SK-N-SH (cell line): ENCODE results near the gene SH2D3C. TPM values are rescaled to one million over a fixed set of nuclear protein-coding genes. Genes with fewer than 3 reads are reported as not detected.

Experiments used
- CTCF ChIA-PET: fragments of 300-600, 350-600 bp; formaldehyde crosslinking; extraction: SDS; loops from one replicate; lab custom pipeline; 2021; lab: Yijun Ruan, JAX
- POLR2A ChIA-PET: fragments of 350-600 bp; sonication (Branson Sonifier 250); formaldehyde crosslinking; extraction: SDS; loops from one replicate; lab custom pipeline; 2020; ENCODE audit warnings: antibody characterized with exemption, inconsistent platforms; lab: Yijun Ruan, JAX
- DNase-seq: peaks from one replicate; pipeline ENCODE4 v3.0.0; 2012
- H2AFZ ChIP-seq: fragments of 200-600 bp; sonication (generic); 2 replicates; pipeline ENCODE4 v1.8.1; 2016; ENCODE audit warnings: antibody characterized with exemption, mild to moderate bottlenecking, low read depth
- H3F3A ChIP-seq: fragments of 200-600 bp; sonication (generic); replicated peaks from 2 replicates; pipeline ENCODE3; 2016; ENCODE audit warnings: antibody characterized with exemption, mild to moderate bottlenecking; ENCODE audit not compliant: insufficient read depth
- H3K27ac ChIP-seq, 2 experiments: fragments of 200-500 bp in 1 of 2; fragments of 200-600 bp in 1 of 2; sonication (Bioruptor generic) in 1 of 2; sonication (generic), shearing (Covaris generic) in 1 of 2; 2 replicates each; pipeline versions ENCODE4 v1.5.1 to v1.6.1; 2014 to 2016; ENCODE audit warnings: low read depth in 2 of 2, inconsistent platforms in 1 of 2, low read length in 1 of 2, mild to moderate bottlenecking in 1 of 2, mixed read lengths in 1 of 2
- H3K27me3 ChIP-seq: fragments of 200-600 bp; sonication (generic), shearing (Covaris generic); 2 replicates; pipeline ENCODE4 v1.6.1; 2016; ENCODE audit warnings: mixed run types; ENCODE audit not compliant: insufficient read depth
- H3K36me3 ChIP-seq, 2 experiments: fragments of 200-500 bp in 1 of 2; fragments of 200-600 bp in 1 of 2; sonication (Bioruptor generic) in 1 of 2; sonication (generic) in 1 of 2; replicated peaks in 1 of 2; 2 replicates each; pipeline versions ENCODE3 to v1.5.1; 2014 to 2016; ENCODE audit warnings: low read length in 1 of 2, mild to moderate bottlenecking in 1 of 2; ENCODE audit not compliant: insufficient read depth in 2 of 2, control insufficient read depth in 1 of 2
- H3K4me1 ChIP-seq, 2 experiments: fragments of 200-500 bp in 1 of 2; fragments of 200-600 bp in 1 of 2; sonication (Bioruptor generic) in 1 of 2; sonication (generic), shearing (Covaris generic) in 1 of 2; 2 replicates each; pipeline versions ENCODE4 v1.5.1 to v1.6.1; 2014 to 2016; ENCODE audit warnings: low read depth in 1 of 2, low read length in 1 of 2, mixed run types in 1 of 2; ENCODE audit not compliant: insufficient read depth in 2 of 2, control insufficient read depth in 1 of 2
- H3K4me2 ChIP-seq: fragments of 200-600 bp; sonication (generic), shearing (Covaris generic); 2 replicates; pipeline ENCODE4 v1.6.1; 2017; ENCODE audit warnings: mixed run types
- H3K4me3 ChIP-seq, 2 experiments: fragments of 200-500 bp in 1 of 2; fragments of 200-600 bp in 1 of 2; sonication (Bioruptor generic) in 1 of 2; sonication (generic), shearing (Covaris generic) in 1 of 2; 2 replicates each; pipeline versions ENCODE4 v1.5.1 to v1.8.1; 2014 to 2016; ENCODE audit warnings: low read depth in 2 of 2, inconsistent platforms in 1 of 2, low read length in 1 of 2, mild to moderate bottlenecking in 1 of 2, mixed read lengths in 1 of 2, moderate library complexity in 1 of 2
- H3K79me2 ChIP-seq: fragments of 200-600 bp; sonication (generic); 2 replicates; pipeline ENCODE4 v1.8.1; 2017; ENCODE audit warnings: mild to moderate bottlenecking; ENCODE audit not compliant: insufficient read depth
- H3K9ac ChIP-seq: fragments of 200-600 bp; sonication (generic); 2 replicates; pipeline ENCODE4 v1.6.1; 2017; ENCODE audit warnings: mixed run types
- H3K9me2 ChIP-seq: fragments of 200-600 bp; sonication (generic); 2 replicates; pipeline ENCODE4 v1.6.1; 2017; ENCODE audit warnings: mixed run types
- H3K9me3 ChIP-seq: fragments of 200-600 bp; sonication (generic); 2 replicates; pipeline ENCODE4 v1.6.1; 2017; ENCODE audit warnings: mixed run types, mild to moderate bottlenecking, moderate library complexity
- H4K20me1 ChIP-seq: fragments of 200-600 bp; sonication (generic); 2 replicates; pipeline ENCODE4 v1.6.1; 2017; ENCODE audit warnings: mild to moderate bottlenecking, mixed run types; ENCODE audit not compliant: insufficient read depth
- CHD2 ChIP-seq: fragments of 150-350 bp; IDR thresholded peaks from 2 replicates; pipeline ENCODE4 v1.6.1; 2018; ENCODE audit warnings: low read length; ENCODE audit not compliant: partially characterized antibody
- EP300 ChIP-seq, 2 experiments: IDR thresholded peaks; 2 replicates each; pipeline versions ENCODE4 v1.4.0 to v1.6.1; 2012; ENCODE audit warnings: borderline replicate concordance in 1 of 2, low read depth in 1 of 2, low read length in 1 of 2
- MXI1 ChIP-seq: IDR thresholded peaks from 2 replicates; pipeline ENCODE4 v1.6.1; 2012; ENCODE audit warnings: mild to moderate bottlenecking, low read depth, low read length, improper control_type of control experiment
- POLR2AphosphoS5 ChIP-seq: IDR thresholded peaks from 2 replicates; pipeline ENCODE4 v1.6.1; 2012; ENCODE audit warnings: low read depth, low read length
- SIN3A ChIP-seq: IDR thresholded peaks from 2 replicates; pipeline ENCODE4 v1.6.1; 2012; ENCODE audit warnings: low read depth, mild to moderate bottlenecking, low read length, moderate library complexity, borderline replicate concordance
- SMC3 ChIP-seq: IDR thresholded peaks from 2 replicates; pipeline ENCODE4 v1.6.1; 2012; ENCODE audit warnings: low read depth, low read length, improper control_type of control experiment
- TCF12 ChIP-seq: IDR thresholded peaks from 2 replicates; pipeline ENCODE4 v1.4.0; 2012
- TEAD4 ChIP-seq: IDR thresholded peaks from 2 replicates; pipeline ENCODE4 v1.4.0; 2012; ENCODE audit warnings: mild to moderate bottlenecking, borderline replicate concordance; ENCODE audit not compliant: insufficient read depth
- WGBS: methylation state at CpG from one replicate; pipeline ENCODE4 v1.1.6; 2017; ENCODE audit warnings: low lambda C conversion rate; 5-methylcytosine and 5-hydroxymethylcytosine counted together
- polyA plus RNA-seq, 3 experiments: library from polyadenylated mRNA; depleted of rRNA; stranded (reverse); fragments of >200 nt; gene quantifications; 2 replicates each; pipeline ENCODE4 v1.2.3, GENCODE V29; 2012
- TF ChIP-seq, protein P1 (sequence below): fragments of 200-600 bp; sonication (generic); IDR thresholded peaks from 2 replicates; pipeline ENCODE4 v1.6.1; 2017; ENCODE audit warnings: antibody characterized with exemption, mild to moderate bottlenecking, moderate library complexity
- TF ChIP-seq, protein P2 (sequence below): IDR thresholded peaks from 2 replicates; pipeline ENCODE4 v1.4.0; 2012; ENCODE audit warnings: low read depth

The SH2D3C gene
- polyA plus RNA-seq, 1 of the 3 experiments (the other 2 are of a cell fraction), result 0.15 TPM

DNA sequence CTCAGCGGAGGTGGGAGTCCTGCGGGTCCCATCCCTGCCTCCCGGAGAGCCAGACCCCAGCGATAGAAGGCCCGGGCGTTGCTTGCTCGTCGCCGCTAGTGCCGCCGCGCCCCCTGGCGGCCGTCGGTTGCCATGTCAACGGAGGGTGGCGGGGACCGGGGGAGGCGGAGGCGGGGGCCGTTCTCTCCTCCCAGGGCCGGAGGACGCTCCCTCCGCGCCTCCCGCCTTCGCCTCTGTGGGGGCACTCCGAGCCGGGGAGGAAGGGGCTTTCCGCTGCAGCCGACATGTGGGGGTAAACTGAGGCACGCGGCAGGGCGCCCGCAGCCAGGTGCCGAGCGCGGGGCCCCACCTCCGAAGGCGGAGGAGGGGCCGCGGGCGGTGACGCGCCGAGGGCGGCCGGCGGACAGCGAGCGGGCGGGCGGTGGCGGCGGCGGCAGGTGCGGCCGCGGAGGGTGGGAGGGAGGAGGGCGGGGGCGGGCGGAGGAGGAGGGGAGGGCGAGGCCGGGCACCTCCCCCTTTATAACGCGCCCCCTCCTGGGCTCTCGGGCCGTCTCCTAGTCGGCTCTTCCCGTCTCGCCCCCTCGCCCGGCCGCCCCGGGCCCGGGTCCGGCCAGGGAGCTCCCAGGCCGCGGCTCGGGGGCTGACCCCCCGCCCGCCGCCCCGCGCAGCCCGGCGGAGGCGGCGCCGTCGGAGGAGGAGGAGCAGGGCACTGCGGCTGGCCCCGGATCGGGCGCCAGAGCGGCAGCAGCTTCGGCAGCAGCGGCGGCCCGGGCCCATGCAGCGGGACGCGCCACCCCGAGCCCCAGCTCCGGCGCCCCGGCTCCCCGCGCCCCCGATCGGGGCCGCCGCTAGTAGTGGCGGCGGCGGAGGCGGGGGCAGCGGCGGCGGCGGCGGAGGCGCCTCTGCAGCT, 6.8 kb upstream of the SH2D3C start (continued):
- TF ChIP-seq, protein P1, sequence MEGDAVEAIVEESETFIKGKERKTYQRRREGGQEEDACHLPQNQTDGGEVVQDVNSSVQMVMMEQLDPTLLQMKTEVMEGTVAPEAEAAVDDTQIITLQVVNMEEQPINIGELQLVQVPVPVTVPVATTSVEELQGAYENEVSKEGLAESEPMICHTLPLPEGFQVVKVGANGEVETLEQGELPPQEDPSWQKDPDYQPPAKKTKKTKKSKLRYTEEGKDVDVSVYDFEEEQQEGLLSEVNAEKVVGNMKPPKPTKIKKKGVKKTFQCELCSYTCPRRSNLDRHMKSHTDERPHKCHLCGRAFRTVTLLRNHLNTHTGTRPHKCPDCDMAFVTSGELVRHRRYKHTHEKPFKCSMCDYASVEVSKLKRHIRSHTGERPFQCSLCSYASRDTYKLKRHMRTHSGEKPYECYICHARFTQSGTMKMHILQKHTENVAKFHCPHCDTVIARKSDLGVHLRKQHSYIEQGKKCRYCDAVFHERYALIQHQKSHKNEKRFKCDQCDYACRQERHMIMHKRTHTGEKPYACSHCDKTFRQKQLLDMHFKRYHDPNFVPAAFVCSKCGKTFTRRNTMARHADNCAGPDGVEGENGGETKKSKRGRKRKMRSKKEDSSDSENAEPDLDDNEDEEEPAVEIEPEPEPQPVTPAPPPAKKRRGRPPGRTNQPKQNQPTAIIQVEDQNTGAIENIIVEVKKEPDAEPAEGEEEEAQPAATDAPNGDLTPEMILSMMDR, result peak; percentile 79
- TF ChIP-seq SIN3A, result no peak

DNA sequence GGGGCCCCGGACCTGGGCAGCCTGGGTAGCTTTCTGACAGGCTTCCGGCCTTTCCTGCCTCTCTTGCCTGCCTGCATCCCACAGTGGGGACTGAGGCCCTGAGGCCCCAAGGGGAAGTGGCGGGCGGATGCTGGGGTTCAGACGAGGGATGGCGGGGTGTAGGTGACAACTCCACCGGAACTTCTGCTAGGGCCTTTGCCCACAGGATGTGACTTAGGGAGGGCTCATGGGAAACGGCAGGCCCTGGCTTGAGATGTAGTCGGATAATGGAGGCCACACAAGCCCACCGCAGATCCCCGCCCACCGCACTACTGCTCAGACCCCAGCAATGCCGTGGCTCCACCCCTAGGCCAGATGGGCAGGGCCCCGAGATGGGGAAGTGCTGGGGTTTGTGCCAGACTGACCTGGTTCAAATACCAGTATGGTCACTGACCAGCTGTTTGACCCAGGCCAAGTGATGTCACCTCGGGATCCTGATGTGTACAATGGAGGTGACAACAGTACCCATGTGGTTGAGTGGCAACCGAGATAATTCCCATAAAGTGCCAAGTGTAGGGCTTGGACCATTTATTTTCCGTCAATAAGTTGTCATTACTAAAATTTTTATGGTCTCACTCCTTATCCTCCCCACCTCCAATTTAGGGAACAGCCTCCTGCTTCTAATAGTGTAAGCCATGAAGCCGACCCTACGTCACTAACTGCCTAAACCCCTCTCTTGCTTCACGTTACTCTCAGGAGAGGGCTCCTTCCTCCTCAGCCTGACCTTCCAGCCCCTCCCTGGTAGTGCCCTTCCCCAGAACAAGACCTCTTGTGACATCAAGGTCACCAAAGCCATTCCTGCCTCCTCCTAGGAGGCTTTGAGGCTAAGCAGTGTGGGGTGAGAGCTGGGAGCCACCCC, 4.9 kb upstream of the SH2D3C start:
- TF ChIP-seq SMC3 (no peak), TEAD4 (no peak), EP300 (IDR thresholded peaks at IDR 0.05; ENCODE audit: borderline replicate concordance in 1 of 2, low read depth in 1 of 2, low read length in 1 of 2) (no peak), MXI1 (no peak), CHD2 (no peak), TCF12 (no peak), POLR2AphosphoS5 (no peak)
- TF ChIP-seq, protein P2, sequence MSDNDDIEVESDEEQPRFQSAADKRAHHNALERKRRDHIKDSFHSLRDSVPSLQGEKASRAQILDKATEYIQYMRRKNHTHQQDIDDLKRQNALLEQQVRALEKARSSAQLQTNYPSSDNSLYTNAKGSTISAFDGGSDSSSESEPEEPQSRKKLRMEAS, result no peak
- H3F3A ChIP-seq, result no peaks in the 10 kb centered on the region
- no peak overlapping the region for H3K4me2 ChIP-seq
- ChIA-PET POLR2A (interaction anchor here (0.5 kb wide), 1 partner anchor 14 kb away, joined by 4 read pairs; no protein-coding TSS in a partner anchor), CTCF (interaction anchor here (0.6 to 6.3 kb wide), 17 partner anchors 8 to 281 kb away, joined by 3 to 87 read pairs (median 5); partner anchors contain the start of gene TOR2A)
- no peak overlapping the region for H2AFZ ChIP-seq
- no peak overlapping the region for H3K27ac ChIP-seq
- H3K27me3 ChIP-seq, result no peaks in the 10 kb centered on the region
- no peaks in the 10 kb centered on the region for H3K9me2 ChIP-seq
- H3K9me3 ChIP-seq, result no peaks in the 10 kb centered on the region
- H4K20me1 ChIP-seq, result peaks cover 21% of the 10 kb centered on the region
- peaks cover 25% of the 10 kb centered on the region for H3K79me2 ChIP-seq
- H3K36me3 ChIP-seq, result peaks cover 16% of the 10 kb centered on the region in 2 experiments
- H3K9ac ChIP-seq, result no peak overlapping the region
- WGBS, result 93% methylated on average over 16 of the region's 20 CpGs
- peaks cover 6 to 31% of the 10 kb centered on the region in 2 experiments for H3K4me1 ChIP-seq
- no peak overlapping the region for H3K4me3 ChIP-seq
- no peak for DNase-seq
